Lung (tissue), 12 donors: ENCODE data around the gene GET4. TPM values are rescaled to one million over a fixed set of nuclear protein-coding genes. Genes with fewer than 3 reads are reported as not detected.

Experiments used
- ATAC-seq: fragments of 200-7000 bp; cut with Tn5 transposase; one replicate; pipeline ENCODE4 v1.9.1; 2020; ENCODE audit warnings: moderate number of reproducible peaks; ENCODE audit not compliant: insufficient read depth, low FRiP score
- DNase-seq, 3 donors: peaks; one replicate each; pipeline ENCODE4 v3.0.0-alpha.2; 2013 to 2017
- H3K27ac ChIP-seq, 2 donors: one replicate each; pipeline ENCODE4 v1.5.1; 2013; ENCODE audit warnings: mild to moderate bottlenecking in 2 of 2, moderate library complexity in 2 of 2, control low read depth in 1 of 2, inconsistent platforms in 1 of 2, low read depth in 1 of 2, low read length in 1 of 2
- H3K27me3 ChIP-seq, 3 donors: one replicate each; pipeline ENCODE4 v1.5.1; 2013; ENCODE audit warnings: low read length in 2 of 3; ENCODE audit not compliant: control insufficient read depth in 3 of 3, insufficient read depth in 3 of 3
- H3K36me3 ChIP-seq, 4 donors: one replicate each; pipeline ENCODE4 v1.5.1; 2013; ENCODE audit warnings: low read length in 4 of 4, mild to moderate bottlenecking in 1 of 4, moderate library complexity in 1 of 4; ENCODE audit not compliant: control insufficient read depth in 4 of 4, insufficient read depth in 4 of 4
- H3K4me1 ChIP-seq, 5 donors: one replicate each; pipeline ENCODE4 v1.5.1; 2013; ENCODE audit warnings: low read length in 5 of 5, mild to moderate bottlenecking in 2 of 5, moderate library complexity in 1 of 5; ENCODE audit not compliant: control insufficient read depth in 5 of 5, insufficient read depth in 5 of 5
- H3K4me3 ChIP-seq: one replicate; pipeline ENCODE4 v1.5.1; 2013; ENCODE audit warnings: mild to moderate bottlenecking, control low read depth, moderate library complexity
- H3K9ac ChIP-seq, 2 donors: one replicate each; pipeline ENCODE4 v1.5.1; 2013; ENCODE audit warnings: low read length in 2 of 2, control low read depth in 1 of 2; ENCODE audit not compliant: insufficient read depth in 1 of 2
- H3K9me3 ChIP-seq, 4 donors: one replicate each; pipeline ENCODE4 v1.5.1; 2013; ENCODE audit warnings: low read length in 3 of 4, mild to moderate bottlenecking in 1 of 4, moderate library complexity in 1 of 4; ENCODE audit not compliant: control insufficient read depth in 4 of 4, insufficient read depth in 3 of 4
- CTCF ChIP-seq: IDR thresholded peaks from 2 replicates; pipeline ENCODE4 v1.5.1; 2012; ENCODE audit warnings: mild to moderate bottlenecking; ENCODE audit errors: control extremely low read depth, extremely low read depth
- WGBS, 2 donors: extraction: QIAGEN DNeasy Blood & Tissue Kit; methylation state at CpG; one replicate each; pipeline ENCODE4 v1.1.7; 2013; 5-methylcytosine and 5-hydroxymethylcytosine counted together
- polyA plus RNA-seq, 2 donors: library from polyadenylated mRNA; stranded (reverse); fragments of 200-250 nt; gene quantifications; one replicate each; pipeline ENCODE4 v1.2.1, GENCODE V29; 2013
- total RNA-seq, 2 donors: library from RNA; depleted of rRNA in 1 of 2; stranded (reverse); fragments of >200 nt in 1 of 2; gene quantifications; one replicate each; pipeline ENCODE4 v1.2.1, GENCODE V29; 2014 to 2021
- donor health status: control.
- donor health status: control.
- donor health status: Bipolar disorder and iron deficiency.
- donor health status: healthy.
- donor health status: DM: yes; HTN: yes; CAD: no.

Gene GET4
- total and polyA plus RNA-seq, 4 donors, result 34.1 to 41.8 (median 40.0) TPM

- 77 to 79% methylated on average over 21 of the region's 21 CpGs for WGBS, 2 donors
- H3K27me3 ChIP-seq, result no peaks in the 10 kb centered on the region
- peaks cover 0 to 11% (median 3%) of the 10 kb centered on the region in 5 donors for H3K4me1 ChIP-seq
- no peaks in the 10 kb centered on the region for H3K36me3 ChIP-seq
- no peak for DNase-seq
- H3K27ac ChIP-seq, result no peak overlapping the region
- ATAC-seq, result no peak
- no peak for TF ChIP-seq CTCF
- no peak overlapping the region for H3K9ac ChIP-seq
- H3K9me3 ChIP-seq, result no peaks in the 10 kb centered on the region
- no peak overlapping the region for H3K4me3 ChIP-seq
Measured at GRCh38 chr7:927031-927671, 50.8 kb downstream of the GET4 start.

GRCh38 chr7:929311-929711 lies 53.0 kb downstream of the GET4 start:
- 90 to 92% methylated on average over 14 of the region's 14 CpGs for WGBS, 2 donors
- no peak overlapping the region for H3K9ac ChIP-seq
- H3K27ac ChIP-seq, result no peak overlapping the region
- peaks cover 0 to 2% (median 0%) of the 10 kb centered on the region in 4 donors for H3K36me3 ChIP-seq
- H3K9me3 ChIP-seq, result no peaks in the 10 kb centered on the region
- TF ChIP-seq CTCF, result no peak
- ATAC-seq, result no peak
- peaks cover 0 to 3% (median 0%) of the 10 kb centered on the region in 5 donors for H3K4me1 ChIP-seq
- no peaks in the 10 kb centered on the region for H3K27me3 ChIP-seq
- no peak for DNase-seq
- no peak overlapping the region for H3K4me3 ChIP-seq

- no peaks in the 10 kb centered on the region for H3K9me3 ChIP-seq
- no peaks in the 10 kb centered on the region for H3K4me1 ChIP-seq
- H3K36me3 ChIP-seq, result peaks cover 0 to 11% (median 0%) of the 10 kb centered on the region in 4 donors
- H3K4me3 ChIP-seq, result no peak overlapping the region
- H3K9ac ChIP-seq, result no peak overlapping the region
- H3K27ac ChIP-seq, result no peak overlapping the region
- TF ChIP-seq CTCF, result no peak
- WGBS, 2 donors, result 40 to 56% methylated on average over 29 of the region's 29 CpGs
- no peak for ATAC-seq
- H3K27me3 ChIP-seq, result no peaks in the 10 kb centered on the region
- DNase-seq, result no peak
Measured at GRCh38 chr7:930975-931758, 54.8 kb downstream of the GET4 start.
